ENCODE results near the gene SLC39A11.

SLC39A11 gene

DNA sequence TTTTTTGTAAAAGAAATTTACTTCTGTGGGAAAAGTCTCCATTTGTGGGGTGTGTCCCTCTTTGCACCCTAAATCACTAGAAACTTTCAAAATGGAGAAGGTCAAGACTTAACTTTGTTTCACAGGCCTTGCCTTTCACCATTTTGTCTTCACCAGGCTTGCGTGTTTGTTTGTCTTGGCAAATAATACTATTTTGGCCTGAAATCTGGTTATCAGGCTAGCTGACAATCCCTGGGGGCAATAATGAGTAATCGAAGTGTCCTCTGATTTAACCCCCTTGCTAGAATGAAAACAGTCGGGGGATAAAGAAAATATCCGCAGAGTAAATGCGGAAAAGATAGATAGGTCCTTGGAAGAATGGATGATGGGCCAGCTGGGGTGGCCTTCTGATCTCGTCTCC, 34.5 kb downstream of the SLC39A11 start:
- no peak for TF ChIP-seq POLR2AphosphoS5 (IDR thresholded peaks at IDR 0.05; ENCODE audit: low read depth, low read length)
- no peak for TF ChIP-seq POLR2A (IDR thresholded peaks at IDR 0.05; ENCODE audit: low read depth, low read length)
- no peak for TF ChIP-seq SPI1 (IDR thresholded peaks at IDR 0.05; ENCODE audit: low read depth, low read length)
- no peak for TF ChIP-seq POU2F2 (IDR thresholded peaks at IDR 0.05; ENCODE audit: low read depth, low read length)
- no peak for TF ChIP-seq TAF1 (IDR thresholded peaks at IDR 0.05; ENCODE audit: low read depth, low read length)

DNA sequence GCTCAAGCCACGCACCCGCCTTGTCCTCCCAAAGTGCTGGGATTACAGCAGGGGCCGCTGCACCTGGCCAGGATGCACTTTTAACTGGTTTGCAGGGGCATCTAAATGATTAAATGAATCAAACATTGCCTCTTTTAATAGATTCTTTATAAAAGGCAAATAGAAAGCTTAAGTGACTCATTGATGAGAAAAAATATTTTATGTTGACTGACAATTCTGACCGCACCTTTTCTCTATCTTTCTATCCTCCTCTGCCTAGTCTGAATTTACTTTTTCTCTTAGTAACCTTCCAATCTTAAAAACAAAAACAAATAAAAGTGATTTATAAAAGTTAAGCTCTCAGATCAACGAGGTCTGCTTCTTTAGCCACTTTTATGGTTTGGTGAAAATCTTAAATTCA, 35.3 kb downstream of the SLC39A11 start:
- TF ChIP-seq TAF1 (IDR thresholded peaks at IDR 0.05; ENCODE audit: low read depth, low read length) (no peak), POLR2A (IDR thresholded peaks at IDR 0.05; ENCODE audit: low read depth, low read length) (no peak), SPI1 (IDR thresholded peaks at IDR 0.05; ENCODE audit: low read depth, low read length) (no peak), PAX5 (IDR thresholded peaks at IDR 0.05; ENCODE audit: insufficient read depth, low read length, severe bottlenecking) (no peak), POLR2AphosphoS5 (IDR thresholded peaks at IDR 0.05; ENCODE audit: low read depth, low read length) (no peak)
- no peak for DNase-seq (ENCODE audit: insufficient read length, low spot score)
- no peak for FAIRE-seq

More for the DNA sequence above, 34.5 kb downstream of the SLC39A11 start:
- DNase-seq (ENCODE audit: insufficient read length, low spot score) (no peak), FAIRE-seq (no peak)

DNA sequence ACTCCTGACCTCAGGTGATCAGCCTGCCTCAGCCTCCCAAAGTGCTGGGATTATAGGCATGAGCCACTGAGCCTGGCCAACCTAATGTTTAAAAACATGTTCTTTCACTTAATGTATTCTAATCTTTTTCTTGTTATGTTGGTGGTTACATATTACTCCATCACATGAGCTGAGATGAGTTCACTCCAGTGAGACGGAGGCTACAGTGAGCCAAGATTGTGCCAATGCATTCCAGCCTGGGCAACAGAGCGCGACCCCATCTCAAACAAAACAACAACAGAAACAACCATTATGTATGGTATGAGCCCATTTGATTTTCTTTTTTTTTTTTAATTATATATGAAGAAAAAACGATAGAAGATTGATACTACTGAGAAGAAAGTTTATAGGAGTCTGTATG, 39.6 kb downstream of the SLC39A11 start:
- FAIRE-seq (no peak), DNase-seq (ENCODE audit: insufficient read length, low spot score) (no peak)
- TF ChIP-seq PAX5 (IDR thresholded peaks at IDR 0.05; ENCODE audit: insufficient read depth, low read length, severe bottlenecking), result no peak
- TF ChIP-seq POLR2A (IDR thresholded peaks at IDR 0.05; ENCODE audit: low read depth, low read length), result no peak

DNA sequence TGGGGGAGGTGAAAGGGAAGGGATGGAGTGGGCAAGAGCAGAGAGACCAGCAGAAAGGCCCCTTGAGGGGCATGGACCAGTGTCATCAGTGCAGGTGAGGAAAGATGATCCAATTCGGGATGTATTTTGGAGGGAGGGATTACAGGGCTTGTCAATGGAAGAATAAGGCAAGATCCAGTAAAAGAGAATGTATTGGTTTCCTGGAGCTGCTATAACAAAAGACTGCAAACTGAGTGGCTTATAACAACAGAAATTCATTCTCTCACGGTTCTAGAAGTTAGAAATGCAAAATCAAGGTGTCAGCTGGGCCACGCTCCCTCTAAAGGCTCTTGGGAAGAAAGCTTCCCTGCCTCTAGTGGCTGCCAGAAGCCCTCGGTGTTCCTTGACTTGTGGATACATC, 41.7 kb downstream of the SLC39A11 start:
- DNase-seq (ENCODE audit: insufficient read length, low spot score), result no peak
- no peak for FAIRE-seq
- no peak for TF ChIP-seq SPI1 (IDR thresholded peaks at IDR 0.05; ENCODE audit: low read depth, low read length)
- TF ChIP-seq TAF1 (IDR thresholded peaks at IDR 0.05; ENCODE audit: low read depth, low read length), result no peak
- TF ChIP-seq POU2F2 (IDR thresholded peaks at IDR 0.05; ENCODE audit: low read depth, low read length), result no peak
- no peak for TF ChIP-seq PAX5 (IDR thresholded peaks at IDR 0.05; ENCODE audit: insufficient read depth, low read length, severe bottlenecking)
- TF ChIP-seq POLR2A (IDR thresholded peaks at IDR 0.05; ENCODE audit: low read depth, low read length), result no peak
- no peak for TF ChIP-seq POLR2AphosphoS5 (IDR thresholded peaks at IDR 0.05; ENCODE audit: low read depth, low read length)

DNA sequence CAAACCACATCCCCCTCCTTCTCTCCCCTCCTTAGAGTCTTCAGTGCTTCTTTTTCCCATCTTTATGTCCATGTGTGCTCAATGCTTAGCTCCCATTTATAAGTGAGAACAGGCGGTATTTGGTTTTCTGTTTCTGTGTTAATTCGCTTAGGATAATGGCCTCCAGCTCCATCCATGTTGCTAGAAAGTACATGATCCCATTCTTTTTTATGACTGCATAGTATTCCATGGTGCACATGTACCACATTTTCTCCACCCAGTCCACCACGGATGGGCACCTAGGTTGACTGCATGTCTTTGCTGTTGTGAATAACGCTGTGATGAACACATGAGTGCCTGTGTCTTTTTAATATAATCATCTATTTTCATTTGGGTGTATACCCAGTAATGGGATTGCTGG, 44.3 kb downstream of the SLC39A11 start:
- DNase-seq (ENCODE audit: insufficient read length, low spot score), result no peak
- no peak for TF ChIP-seq SPI1 (IDR thresholded peaks at IDR 0.05; ENCODE audit: low read depth, low read length)
- no peak for TF ChIP-seq POLR2AphosphoS5 (IDR thresholded peaks at IDR 0.05; ENCODE audit: low read depth, low read length)
- TF ChIP-seq PAX5 (IDR thresholded peaks at IDR 0.05; ENCODE audit: insufficient read depth, low read length, severe bottlenecking), result no peak
- no peak for TF ChIP-seq POU2F2 (IDR thresholded peaks at IDR 0.05; ENCODE audit: low read depth, low read length)
- TF ChIP-seq TAF1 (IDR thresholded peaks at IDR 0.05; ENCODE audit: low read depth, low read length), result no peak
- no peak for TF ChIP-seq POLR2A (IDR thresholded peaks at IDR 0.05; ENCODE audit: low read depth, low read length)
- FAIRE-seq, result no peak

DNA sequence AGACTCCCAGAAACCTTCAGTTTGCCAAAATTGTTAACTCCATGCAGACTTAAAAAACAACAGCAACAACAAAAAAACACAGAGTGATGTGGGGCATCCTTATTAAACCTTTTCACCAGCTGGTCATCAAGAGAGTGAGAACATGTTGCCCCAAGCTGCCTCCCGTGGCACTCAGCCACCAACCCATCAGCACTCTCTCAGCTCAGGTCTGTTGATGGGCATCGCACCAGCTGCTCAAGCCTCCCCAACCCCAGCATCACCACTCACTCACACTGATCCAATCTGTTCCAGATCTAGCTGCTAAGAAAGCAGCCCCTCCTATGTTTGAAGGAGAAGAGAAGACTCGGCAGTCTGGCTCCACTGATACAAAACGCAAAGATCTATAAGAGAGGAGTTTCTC, 46.8 kb downstream of the SLC39A11 start:
- no peak for DNase-seq (ENCODE audit: insufficient read length, low spot score)
- TF ChIP-seq PAX5 (IDR thresholded peaks at IDR 0.05; ENCODE audit: insufficient read depth, low read length, severe bottlenecking), result no peak
- no peak for TF ChIP-seq POU2F2 (IDR thresholded peaks at IDR 0.05; ENCODE audit: low read depth, low read length)
- no peak for TF ChIP-seq POLR2A (IDR thresholded peaks at IDR 0.05; ENCODE audit: low read depth, low read length)
- no peak for TF ChIP-seq SPI1 (IDR thresholded peaks at IDR 0.05; ENCODE audit: low read depth, low read length)
- TF ChIP-seq POLR2AphosphoS5 (IDR thresholded peaks at IDR 0.05; ENCODE audit: low read depth, low read length), result no peak
- no peak for TF ChIP-seq TAF1 (IDR thresholded peaks at IDR 0.05; ENCODE audit: low read depth, low read length)
- FAIRE-seq, result no peak

DNA sequence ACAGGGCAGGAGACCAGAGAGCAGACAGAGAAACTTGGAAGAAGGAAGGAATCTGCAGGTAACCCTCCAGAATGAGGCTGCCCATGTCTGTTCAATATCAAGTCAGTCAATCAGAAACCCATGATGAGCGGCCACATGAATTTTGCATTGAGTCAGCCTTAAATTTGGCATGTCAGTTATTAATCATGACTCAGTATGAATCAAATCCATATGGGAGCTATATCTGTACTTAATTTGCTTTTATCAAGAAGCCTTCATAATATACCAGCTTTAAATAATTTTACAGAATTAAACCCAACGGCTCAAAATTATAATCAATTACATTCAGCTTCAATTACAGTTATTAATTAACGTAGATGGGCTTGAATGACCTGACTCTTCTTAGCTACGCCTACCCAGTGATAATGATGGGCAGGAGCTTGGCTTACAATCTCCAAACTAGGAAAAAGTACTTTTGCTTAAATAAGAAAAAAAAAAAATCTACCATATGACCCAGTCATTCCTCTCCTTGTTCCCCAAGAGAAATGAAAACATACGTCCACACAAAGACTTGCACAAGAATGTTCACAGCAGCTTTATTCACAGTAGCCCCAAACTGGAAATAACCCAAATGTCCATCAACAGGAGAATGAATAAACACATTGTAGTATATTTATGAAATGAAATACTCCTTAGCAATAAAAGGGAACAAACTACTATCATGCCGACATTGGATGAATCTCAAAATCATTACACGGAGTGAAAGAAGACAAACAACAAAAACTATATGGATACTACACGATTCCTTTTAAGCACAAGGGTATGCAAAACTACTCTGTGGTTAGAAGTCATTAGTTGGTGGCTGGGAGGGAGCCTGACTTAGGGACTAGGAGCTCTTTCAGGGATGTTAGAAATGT, 48.6 kb downstream of the SLC39A11 start:
- DNase-seq (ENCODE audit: insufficient read length, low spot score) (no peak), FAIRE-seq (no peak)
- TF ChIP-seq PAX5 (IDR thresholded peaks at IDR 0.05; ENCODE audit: insufficient read depth, low read length, severe bottlenecking) (no peak), POLR2AphosphoS5 (IDR thresholded peaks at IDR 0.05; ENCODE audit: low read depth, low read length) (no peak), SPI1 (IDR thresholded peaks at IDR 0.05; ENCODE audit: low read depth, low read length) (no peak), TAF1 (IDR thresholded peaks at IDR 0.05; ENCODE audit: low read depth, low read length) (no peak), POLR2A (IDR thresholded peaks at IDR 0.05; ENCODE audit: low read depth, low read length) (no peak), POU2F2 (IDR thresholded peaks at IDR 0.05; ENCODE audit: low read depth, low read length) (no peak)

DNA sequence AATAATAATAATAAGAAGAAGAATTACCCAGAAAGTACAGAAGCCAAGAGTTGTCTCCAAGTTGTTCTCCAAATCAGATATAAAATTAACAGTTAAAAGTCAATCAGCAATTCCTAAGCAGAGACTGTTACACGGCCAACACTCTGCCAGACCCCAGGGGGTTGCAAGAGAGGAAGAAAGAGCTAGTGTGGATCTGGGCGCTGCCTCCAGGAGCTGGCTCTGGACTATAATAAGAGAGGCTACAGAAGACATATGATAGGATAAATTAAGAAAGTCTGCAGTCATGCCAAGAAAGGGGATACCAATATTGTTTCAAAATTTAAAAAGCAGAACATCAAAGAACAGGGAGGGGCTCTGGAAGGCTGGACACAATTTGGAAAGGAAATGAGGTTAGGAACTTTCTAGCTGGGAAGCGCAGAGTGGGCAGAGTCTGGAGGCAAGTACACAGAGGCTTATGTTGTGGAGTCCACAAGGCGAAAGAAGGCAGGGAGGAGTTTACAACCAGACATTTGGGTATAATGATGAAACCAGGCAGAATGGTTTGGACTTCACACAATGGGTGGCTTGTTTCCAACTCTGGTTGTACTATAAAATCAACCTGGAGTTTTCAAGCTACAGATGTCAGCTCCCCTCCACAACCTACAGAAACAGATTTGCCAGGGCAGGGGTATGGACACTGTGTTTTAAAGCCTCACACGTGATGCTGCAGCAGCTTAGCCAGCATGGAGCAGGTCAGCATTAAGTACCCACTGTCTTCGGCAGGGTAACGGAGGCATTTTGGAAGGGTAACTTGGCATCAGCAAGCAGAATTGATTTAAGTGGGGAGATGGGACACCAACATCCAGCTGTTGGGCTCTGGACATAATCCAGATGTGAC, 49.4 kb downstream of the SLC39A11 start:
- FAIRE-seq, result no peak
- TF ChIP-seq POLR2A (IDR thresholded peaks at IDR 0.05; ENCODE audit: low read depth, low read length) (no peak), TAF1 (IDR thresholded peaks at IDR 0.05; ENCODE audit: low read depth, low read length) (no peak), POU2F2 (IDR thresholded peaks at IDR 0.05; ENCODE audit: low read depth, low read length) (no peak), PAX5 (IDR thresholded peaks at IDR 0.05; ENCODE audit: insufficient read depth, low read length, severe bottlenecking) (no peak), SPI1 (IDR thresholded peaks at IDR 0.05; ENCODE audit: low read depth, low read length) (no peak), POLR2AphosphoS5 (IDR thresholded peaks at IDR 0.05; ENCODE audit: low read depth, low read length) (no peak)
- DNase-seq (ENCODE audit: insufficient read length, low spot score), result no peak

DNA sequence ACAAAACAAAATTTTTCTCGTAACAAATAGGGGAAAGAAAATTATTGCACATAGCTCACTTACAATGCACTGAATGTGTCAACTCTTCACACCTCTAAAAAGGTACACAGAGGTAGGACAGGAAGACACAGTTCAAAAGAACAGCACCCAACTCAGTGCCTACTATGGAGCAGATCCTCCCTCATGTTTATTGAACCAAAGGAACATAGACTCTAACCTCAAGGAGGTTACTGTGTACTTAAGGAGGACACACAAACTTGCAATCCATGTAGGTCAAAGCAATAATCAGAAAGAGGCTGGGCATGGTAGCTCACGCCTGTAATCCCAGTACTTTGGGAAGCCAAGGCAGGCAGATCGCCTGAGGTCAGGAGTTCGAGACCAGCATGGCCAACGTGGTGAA, 50.3 kb downstream of the SLC39A11 start:
- DNase-seq (ENCODE audit: insufficient read length, low spot score), result no peak
- FAIRE-seq, result no peak
- TF ChIP-seq POU2F2 (IDR thresholded peaks at IDR 0.05; ENCODE audit: low read depth, low read length) (no peak), POLR2AphosphoS5 (IDR thresholded peaks at IDR 0.05; ENCODE audit: low read depth, low read length) (no peak), PAX5 (IDR thresholded peaks at IDR 0.05; ENCODE audit: insufficient read depth, low read length, severe bottlenecking) (no peak), SPI1 (IDR thresholded peaks at IDR 0.05; ENCODE audit: low read depth, low read length) (no peak), POLR2A (IDR thresholded peaks at IDR 0.05; ENCODE audit: low read depth, low read length) (no peak), TAF1 (IDR thresholded peaks at IDR 0.05; ENCODE audit: low read depth, low read length) (no peak)

All from GM12891 (cell line).